GM12878 (cell line): ENCODE data around the gene RPRD2. TPM values are rescaled to one million over a fixed set of nuclear protein-coding genes. Genes with fewer than 3 reads are reported as not detected.

Experiments
- ATAC-seq: fragments of 200-7000 bp; cut with Tn5 transposase; 3 replicates; pipeline ENCODE4 v1.9.1; 2020; ENCODE audit warnings: mild to moderate bottlenecking, moderate library complexity
- BruUV-seq: library from RNA; stranded (reverse); fragments of 400-500 nt; replicated peaks from 2 replicates; lab custom pipeline; 2021; lab: Mats Ljungman, UMichigan
- CTCF ChIA-PET: fragments of 300-600 bp; sonication (Branson Sonifier 250); formaldehyde crosslinking; extraction: SDS; loops from one replicate; lab custom pipeline; 2021; ENCODE audit warnings: inconsistent platforms; lab: Yijun Ruan, JAX
- POLR2A ChIA-PET: fragments of 350-600 bp; formaldehyde crosslinking; extraction: SDS; loops from one replicate; lab custom pipeline; 2021; ENCODE audit warnings: inconsistent platforms; lab: Charles Lee
- RAD21 ChIA-PET: fragments of 300-600 bp; sonication (Branson Sonifier 250); formaldehyde crosslinking; loops from one replicate; lab custom pipeline; 2023; ENCODE audit warnings: antibody characterized with exemption; ENCODE audit not compliant: unreplicated experiment; lab: Charles Lee
- SMC1A ChIA-PET: fragments of 300-600 bp; sonication (Branson Sonifier 250); formaldehyde crosslinking; loops from one replicate; lab custom pipeline; 2023; ENCODE audit not compliant: unreplicated experiment, uncharacterized antibody; lab: Charles Lee
- DNase-seq: peaks from one replicate; pipeline ENCODE4 v3.0.0-alpha.2; 2011; ENCODE audit warnings: low read depth, low spot score
- FAIRE-seq: peaks from 3 replicates; lab custom pipeline; 2011; peaks lifted over from hg19 to GRCh38; lab: Jason Lieb, UNC
- H2AFZ ChIP-seq: 2 replicates; pipeline ENCODE4 v1.6.0; 2011; ENCODE audit warnings: low read depth, low read length, control low read depth; ENCODE audit not compliant: control insufficient read depth
- H3K27ac ChIP-seq: 2 replicates; pipeline ENCODE4 v1.5.1; 2011; ENCODE audit warnings: control low read depth; ENCODE audit not compliant: control insufficient read depth, insufficient read depth
- H3K27me3 ChIP-seq, 2 experiments: replicated peaks in 1 of 2; 2 replicates each; pipeline versions ENCODE4 v1.6.0 to v1.6.1; 2011; ENCODE audit warnings: low read length in 1 of 2; ENCODE audit not compliant: control insufficient read depth in 2 of 2, insufficient read depth in 2 of 2
- H3K36me3 ChIP-seq, 2 experiments: 2 replicates each; pipeline ENCODE4 v1.5.1; 2011; ENCODE audit warnings: low read length in 1 of 2; ENCODE audit not compliant: control insufficient read depth in 2 of 2, insufficient read depth in 2 of 2
- H3K4me1 ChIP-seq: 2 replicates; pipeline ENCODE4 v1.6.1; 2011; ENCODE audit warnings: mild to moderate bottlenecking, low read length, moderate library complexity, mixed read lengths; ENCODE audit not compliant: control insufficient read depth, insufficient read depth
- H3K4me2 ChIP-seq: 2 replicates; pipeline ENCODE4 v1.6.0; 2011; ENCODE audit warnings: control low read depth; ENCODE audit not compliant: control insufficient read depth, insufficient read depth
- H3K4me3 ChIP-seq: fragments of 200-600 bp; sonication (generic); 2 replicates; pipeline ENCODE4 v1.5.1; 2016
- H3K79me2 ChIP-seq: 2 replicates; pipeline ENCODE4 v1.6.0; 2011; ENCODE audit warnings: low read length; ENCODE audit not compliant: control insufficient read depth, insufficient read depth
- H3K9ac ChIP-seq: 2 replicates; pipeline ENCODE4 v1.8.0; 2011; ENCODE audit warnings: low read length, control low read depth, mixed read lengths; ENCODE audit not compliant: control insufficient read depth, insufficient read depth
- H3K9me3 ChIP-seq: replicated peaks from 3 replicates; pipeline ENCODE4 v1.5.1; 2011; ENCODE audit warnings: mild to moderate bottlenecking, low read length; ENCODE audit not compliant: control insufficient read depth, insufficient read depth
- H4K20me1 ChIP-seq: 2 replicates; pipeline ENCODE4 v1.6.0; 2011; ENCODE audit not compliant: control insufficient read depth, insufficient read depth
- CHD1 ChIP-seq: IDR thresholded peaks from 2 replicates; pipeline ENCODE4 v1.6.1; 2012; ENCODE audit warnings: low read depth, low read length, improper control_type of control experiment
- EGR1 ChIP-seq, 2 experiments: IDR thresholded peaks; 1 replicate in 1 of 2; 2 replicates in 1 of 2; pipeline ENCODE4 v1.6.1; 2011 to 2012; ENCODE audit warnings: low read depth in 2 of 2, low read length in 2 of 2, borderline replicate concordance in 1 of 2, mild to moderate bottlenecking in 1 of 2, moderate library complexity in 1 of 2
- EP300 ChIP-seq, 2 experiments: fragments of 150-350 bp in 1 of 2; IDR thresholded peaks; 2 replicates each; pipeline ENCODE4 v1.6.1; 2011 to 2012; ENCODE audit warnings: low read depth in 2 of 2, low read length in 2 of 2, borderline replicate concordance in 1 of 2, improper control_type of control experiment in 1 of 2, inconsistent platforms in 1 of 2; ENCODE audit not compliant: control insufficient read depth in 1 of 2
- RELB ChIP-seq: fragments of 450-650 bp; IDR thresholded peaks from 2 replicates; pipeline ENCODE4 v1.6.1; 2017; ENCODE audit warnings: low read depth, mild to moderate bottlenecking, moderate library complexity
- SIX5 ChIP-seq: IDR thresholded peaks from 2 replicates; pipeline ENCODE4 v1.6.1; 2011; ENCODE audit warnings: mild to moderate bottlenecking, low read depth, low read length, moderate library complexity; ENCODE audit not compliant: severe bottlenecking
- SP1 ChIP-seq: IDR thresholded peaks from one replicate; pipeline ENCODE4 v1.6.1; 2011; ENCODE audit warnings: low read depth, low read length
- USF1 ChIP-seq: IDR thresholded peaks from 2 replicates; pipeline ENCODE4 v1.6.1; 2011; ENCODE audit warnings: borderline replicate concordance, low read depth, mild to moderate bottlenecking, moderate library complexity, mixed read lengths, low read length; ENCODE audit not compliant: insufficient read depth; ENCODE audit errors: extremely low read length
- YBX1 ChIP-seq: fragments of 450-650 bp; IDR thresholded peaks from 2 replicates; pipeline ENCODE4 v1.6.1; 2016; ENCODE audit warnings: antibody characterized with exemption
- WGBS: methylation state at CpG from one replicate; pipeline ENCODE4 v1.1.6; 2016; ENCODE audit warnings: low lambda C conversion rate; ENCODE audit not compliant: insufficient replicate concordance, insufficient coverage; ENCODE audit errors: missing lambda C conversion rate; 5-methylcytosine and 5-hydroxymethylcytosine counted together
- in situ Hi-C: fragments of 300-500 bp; cut with MboI; formaldehyde crosslinking; loops from 9 replicates; pipeline ENCODE4 v1.14.3; 2018; ENCODE audit warnings: mixed read lengths
- intact Hi-C: fragments of 100-400 bp; cut with micrococcal nuclease; formaldehyde crosslinking; loops from one replicate; pipeline ENCODE4 v1.14.2; 2022; ENCODE audit not compliant: unreplicated experiment
- polyA plus RNA-seq, 11 experiments: library from polyadenylated mRNA; depleted of rRNA in 4 of 11; unstranded in 6 of 11; stranded (reverse) in 5 of 11; fragments of >200 nt; fragmentation: Nextera tagmentation in 4 of 11; fragmentation: Illumina TruSeq in 1 of 11; extraction: Ambion mirVana in 4 of 11; extraction: Trizol in 1 of 11; gene quantifications; 1 replicate in 1 of 11; 2 replicates in 10 of 11; pipeline versions ENCODE4 v1.2.1 to v1.2.3, GENCODE V29; 2011 to 2016; ENCODE audit warnings: inconsistent platforms in 2 of 11, missing spikeins in 2 of 11, low read depth in 1 of 11
- total RNA-seq, 4 experiments: library from RNA; depleted of rRNA in 3 of 4; stranded (reverse); fragments of >200 nt in 3 of 4; fragmentation: Illumina TruSeq in 1 of 4; extraction: Trizol in 1 of 4; gene quantifications; 2 replicates each; pipeline versions ENCODE4 v1.2.1 to v1.2.3, GENCODE V29; 2013 to 2021
- TF ChIP-seq, protein P1 (sequence below): IDR thresholded peaks from 2 replicates; pipeline ENCODE4 v1.6.1; 2011; ENCODE audit warnings: mild to moderate bottlenecking, low read depth, low read length, moderate library complexity; ENCODE audit not compliant: insufficient replicate concordance

Gene RPRD2
- total and polyA plus RNA-seq, 10 of the 15 experiments (the other 5 are each of a cell fraction or from before 2014, with no cell fraction given): 1.9 to 24.8 (median 13.3) TPM

- Histone ChIP-seq H3K27me3 (no peaks in the 10 kb centered on the region), H3K79me2 (peaks cover 16% of the 10 kb centered on the region), H3K4me3 (no peak overlapping the region), H2AFZ (no peak overlapping the region), H3K9ac (no peak overlapping the region), H4K20me1 (no peaks in the 10 kb centered on the region), H3K27ac (no peak overlapping the region), H3K36me3 (peaks cover 0 to 3% of the 10 kb centered on the region in 2 experiments; a peak in 1 of 4 replicates), H3K4me2 (no peak overlapping the region), H3K9me3 (no peaks in the 10 kb centered on the region; the same call in 2 of the 3 replicates), H3K4me1 (peaks cover 7% of the 10 kb centered on the region)
- TF ChIP-seq EGR1 (IDR thresholded peaks at IDR 0.05; ENCODE audit: borderline replicate concordance in 1 of 2, low read depth in 2 of 2, low read length in 2 of 2) (no peak), RELB (no peak), YBX1 (no peak), EP300 (IDR thresholded peaks at IDR 0.05; ENCODE audit: borderline replicate concordance in 1 of 2, control insufficient read depth in 1 of 2, low read depth in 2 of 2, low read length in 2 of 2) (no peak), CHD1 (no peak), SIX5 (no peak), USF1 (no peak), SP1 (no peak)
- TF ChIP-seq, protein P1, sequence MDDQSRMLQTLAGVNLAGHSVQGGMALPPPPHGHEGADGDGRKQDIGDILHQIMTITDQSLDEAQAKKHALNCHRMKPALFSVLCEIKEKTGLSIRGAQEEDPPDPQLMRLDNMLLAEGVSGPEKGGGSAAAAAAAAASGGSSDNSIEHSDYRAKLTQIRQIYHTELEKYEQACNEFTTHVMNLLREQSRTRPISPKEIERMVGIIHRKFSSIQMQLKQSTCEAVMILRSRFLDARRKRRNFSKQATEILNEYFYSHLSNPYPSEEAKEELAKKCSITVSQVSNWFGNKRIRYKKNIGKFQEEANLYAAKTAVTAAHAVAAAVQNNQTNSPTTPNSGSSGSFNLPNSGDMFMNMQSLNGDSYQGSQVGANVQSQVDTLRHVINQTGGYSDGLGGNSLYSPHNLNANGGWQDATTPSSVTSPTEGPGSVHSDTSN: no peak
- ChIA-PET CTCF (interaction anchor here (0.9 kb wide), 1 partner anchor 11 kb away, joined by 3 read pairs; no protein-coding TSS in a partner anchor), SMC1A (no interaction called here), RAD21 (no interaction called here), POLR2A (no interaction called here)
- DNase-seq (no peak), FAIRE-seq (no peak), ATAC-seq (no peak)
- WGBS: 93% methylated on average over 4 of the region's 4 CpGs
- in situ Hi-C loops: no loop called here
- no TSS peak for BruUV-seq
- intact Hi-C loops: no loop called here
Measured at GRCh38 chr1:150414592-150414991, 50.6 kb downstream of the RPRD2 start.
